ENCODE results near the gene C10orf90.

C10orf90 gene

DNA sequence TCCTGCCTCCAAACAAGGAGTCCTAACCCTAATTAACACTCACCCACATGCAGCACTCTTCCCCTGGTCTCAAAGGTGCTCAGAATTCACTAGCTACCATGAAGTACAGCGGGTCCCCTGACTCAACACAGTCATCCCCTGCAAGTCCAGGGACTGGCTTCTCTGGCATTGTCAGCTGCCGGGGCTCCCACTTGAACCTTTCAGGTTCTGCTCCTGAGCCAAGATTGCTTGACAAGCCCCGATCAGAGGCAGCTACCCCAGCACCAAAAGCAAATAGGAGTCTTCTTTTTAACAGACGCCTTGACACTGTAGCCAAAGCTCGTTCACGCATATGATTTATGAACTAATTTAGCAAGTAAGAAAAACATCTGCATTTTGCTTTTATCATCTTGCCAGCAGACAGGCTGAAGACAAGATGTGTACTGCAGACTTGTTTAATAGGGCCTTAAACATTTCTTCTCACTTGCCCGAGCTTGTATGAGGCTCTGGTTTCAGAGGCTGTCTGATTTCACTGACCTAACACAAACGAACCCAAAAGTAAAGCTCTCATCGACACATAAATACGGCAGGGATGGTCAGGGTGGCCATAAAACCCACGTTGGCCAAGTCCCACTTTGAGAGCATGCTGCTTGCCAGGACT, 214.6 kb downstream of the C10orf90 start:
- no peak for DNase-seq

DNA sequence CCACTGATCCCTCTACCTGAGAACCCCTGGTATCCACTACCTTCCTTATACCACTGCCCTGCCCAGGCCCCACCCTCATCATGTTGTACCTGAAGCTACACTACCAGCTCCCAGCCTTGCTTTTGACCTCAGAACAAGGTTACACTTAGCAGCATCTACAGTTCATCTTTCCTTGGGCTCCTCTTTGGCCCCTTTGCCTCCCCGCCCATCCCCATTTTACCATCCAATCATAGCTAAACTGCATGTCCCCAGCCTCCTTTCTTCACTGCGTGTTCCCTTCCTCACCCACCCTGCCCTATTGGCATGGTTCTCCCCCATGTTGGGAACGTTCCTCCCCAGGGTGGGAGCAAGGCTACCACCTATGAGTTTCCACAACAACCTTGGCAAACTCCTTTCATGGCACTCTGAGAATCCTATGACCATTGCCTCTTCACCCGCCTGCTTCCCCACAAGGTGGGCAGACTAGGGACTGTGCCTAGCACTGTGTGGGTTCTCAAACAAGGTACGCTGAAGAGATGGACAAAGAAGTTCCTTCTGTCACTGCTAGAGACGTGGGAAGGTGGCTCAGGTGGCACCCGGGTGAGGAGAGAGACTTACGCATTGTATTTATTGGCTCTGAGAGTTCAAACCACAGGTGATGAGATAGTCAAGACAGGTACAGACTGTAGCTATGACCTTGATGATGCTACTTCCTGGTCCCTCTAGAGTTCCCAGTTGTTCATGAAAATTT, 215.3 kb downstream of the C10orf90 start:
- no peak for DNase-seq

DNA sequence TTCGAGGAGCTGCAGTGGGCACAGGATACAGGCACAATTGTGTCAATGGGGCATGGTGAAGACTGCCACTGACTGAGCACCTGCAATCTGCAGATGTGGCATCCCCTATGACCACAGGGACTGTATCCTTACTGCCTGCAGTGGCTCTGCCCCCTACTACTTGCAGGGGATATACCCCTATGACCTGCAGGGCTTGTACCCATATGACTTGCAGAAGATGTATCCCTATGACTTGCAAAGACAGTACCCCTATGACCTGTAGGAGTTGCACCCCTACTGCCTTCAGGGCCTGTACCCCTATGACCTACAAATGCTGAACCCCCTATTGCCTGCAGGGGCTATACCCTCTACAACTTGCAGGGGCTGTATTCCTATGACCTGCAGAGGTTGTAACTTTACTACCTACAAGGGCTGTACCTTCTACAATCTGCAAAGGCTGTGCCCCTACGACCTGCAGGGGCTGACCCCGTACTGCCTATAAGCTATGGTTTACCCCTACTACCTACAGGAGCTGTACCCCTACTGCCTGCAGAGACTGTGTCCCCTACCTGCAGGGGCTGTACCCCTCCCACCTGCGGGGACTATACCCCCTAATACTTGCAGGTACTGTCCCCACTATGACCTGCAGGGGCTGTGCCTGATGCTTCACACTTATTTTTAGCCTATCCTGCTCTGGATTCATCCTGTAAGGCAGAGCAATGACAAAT, 216.3 kb downstream of the C10orf90 start:
- DNase-seq, result no peak

GRCh38 chr10:126452245-126452644, 218.2 kb downstream of the C10orf90 start:
- DNase-seq, result no peak

GRCh38 chr10:126448091-126448490, 222.4 kb downstream of the C10orf90 start:
- DNase-seq, result no peak

DNA sequence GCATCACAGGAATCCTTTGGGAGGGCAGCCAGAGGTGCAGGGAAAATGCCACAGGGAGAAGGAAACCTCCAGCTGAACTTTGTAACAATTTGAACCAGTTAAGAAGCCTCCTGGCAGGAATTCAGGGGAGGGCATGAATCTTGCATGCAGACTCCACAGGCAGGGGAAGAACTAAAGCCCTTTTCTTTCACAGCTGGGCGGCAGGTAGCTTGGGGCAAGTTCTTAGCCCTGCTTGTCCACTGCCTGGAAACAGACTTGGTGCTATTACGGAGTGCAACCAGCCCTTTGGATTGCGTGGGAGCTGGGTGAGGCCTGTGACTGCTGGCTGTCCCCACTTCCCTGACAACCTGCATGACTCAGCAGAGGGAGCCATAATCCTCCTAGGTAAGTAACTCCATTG, 230.6 kb downstream of the C10orf90 start:
- no peak for DNase-seq

DNA sequence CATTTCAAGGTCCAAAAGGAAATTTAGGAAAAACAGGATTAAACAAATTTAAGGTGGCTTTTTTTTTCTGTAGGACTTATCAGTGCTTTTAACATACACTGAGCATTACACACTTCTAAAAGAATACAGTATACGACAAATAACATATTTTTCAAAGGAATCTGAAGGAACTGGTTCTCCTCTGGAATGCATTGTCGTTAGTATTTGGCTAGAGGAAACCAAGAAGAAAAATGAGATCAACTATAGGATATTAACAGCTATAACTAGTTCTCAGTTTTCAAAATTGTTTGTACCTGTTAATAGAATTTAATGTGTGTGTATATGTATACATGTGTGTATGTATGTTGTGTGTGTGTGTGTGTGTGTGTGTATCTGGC, 232.1 kb downstream of the C10orf90 start:
- DNase-seq, result no peak

GRCh38 chr10:126437635-126438406, 232.7 kb downstream of the C10orf90 start:
- DNase-seq, result no peak

DNA sequence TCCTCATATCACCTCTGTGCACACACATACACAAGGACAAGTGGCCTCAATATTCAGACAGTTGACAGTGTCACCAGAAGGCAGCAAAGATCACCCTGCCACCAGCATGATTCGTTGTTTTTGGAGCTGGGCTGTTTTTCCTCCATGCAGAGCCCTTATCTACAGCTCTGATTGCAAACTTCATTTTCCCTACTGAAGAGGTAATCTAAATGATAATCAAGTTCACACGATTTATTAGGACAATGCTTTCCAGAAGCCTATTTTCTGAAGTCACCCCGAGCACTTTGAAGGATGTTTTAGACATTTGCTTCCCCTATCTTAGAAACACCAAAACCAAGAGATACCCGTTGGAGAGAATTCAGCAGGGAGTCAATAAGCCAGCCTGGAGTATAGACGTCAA, 236.3 kb downstream of the C10orf90 start:
- DNase-seq, result no peak

GRCh38 chr10:126433351-126433750, 237.1 kb downstream of the C10orf90 start:
- DNase-seq, result no peak

GRCh38 chr10:126432507-126432906, 238.0 kb downstream of the C10orf90 start:
- DNase-seq, result no peak

- DNase-seq, result no peak
These were observed 238.7 kb downstream of the C10orf90 start for GRCh38 chr10:126431816-126432215.

GRCh38 chr10:126430512-126430911, 240.0 kb downstream of the C10orf90 start:
- peak; percentile 38 for DNase-seq

GRCh38 chr10:126429275-126429674, 241.2 kb downstream of the C10orf90 start:
- no peak for DNase-seq

- DNase-seq, result no peak
These were observed 244.9 kb downstream of the C10orf90 start for GRCh38 chr10:126425489-126426065.

GRCh38 chr10:126425032-126425431, 245.5 kb downstream of the C10orf90 start:
- DNase-seq, result no peak

- no peak for DNase-seq
These were observed 246.6 kb downstream of the C10orf90 start for GRCh38 chr10:126423732-126424491.

- no peak for DNase-seq
These were observed 247.9 kb downstream of the C10orf90 start for GRCh38 chr10:126422567-126422966.

DNA sequence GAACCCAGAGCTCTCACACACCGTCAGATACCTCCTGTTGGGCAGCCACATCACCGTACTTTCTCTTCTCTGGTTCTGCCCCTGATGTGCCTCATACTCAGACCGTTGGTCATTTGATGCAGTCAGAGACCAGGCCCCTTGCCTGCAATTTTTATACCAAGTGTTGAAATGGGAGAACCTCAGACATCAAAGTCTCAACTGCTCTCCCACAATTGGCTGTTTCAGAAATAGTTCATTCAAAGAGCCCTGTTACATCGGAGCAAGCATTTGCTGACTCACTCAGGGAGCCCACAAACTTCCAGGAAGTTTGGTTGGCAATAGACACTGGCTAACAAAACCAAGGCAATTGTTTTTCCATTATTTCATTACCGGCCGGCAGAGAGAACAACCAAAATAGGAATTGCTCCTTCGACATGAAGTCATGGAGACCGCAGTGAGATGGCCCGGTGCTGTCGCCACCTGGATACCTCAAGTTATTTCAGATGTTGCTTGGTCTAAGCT, 248.7 kb downstream of the C10orf90 start:
- no peak for DNase-seq

DNA sequence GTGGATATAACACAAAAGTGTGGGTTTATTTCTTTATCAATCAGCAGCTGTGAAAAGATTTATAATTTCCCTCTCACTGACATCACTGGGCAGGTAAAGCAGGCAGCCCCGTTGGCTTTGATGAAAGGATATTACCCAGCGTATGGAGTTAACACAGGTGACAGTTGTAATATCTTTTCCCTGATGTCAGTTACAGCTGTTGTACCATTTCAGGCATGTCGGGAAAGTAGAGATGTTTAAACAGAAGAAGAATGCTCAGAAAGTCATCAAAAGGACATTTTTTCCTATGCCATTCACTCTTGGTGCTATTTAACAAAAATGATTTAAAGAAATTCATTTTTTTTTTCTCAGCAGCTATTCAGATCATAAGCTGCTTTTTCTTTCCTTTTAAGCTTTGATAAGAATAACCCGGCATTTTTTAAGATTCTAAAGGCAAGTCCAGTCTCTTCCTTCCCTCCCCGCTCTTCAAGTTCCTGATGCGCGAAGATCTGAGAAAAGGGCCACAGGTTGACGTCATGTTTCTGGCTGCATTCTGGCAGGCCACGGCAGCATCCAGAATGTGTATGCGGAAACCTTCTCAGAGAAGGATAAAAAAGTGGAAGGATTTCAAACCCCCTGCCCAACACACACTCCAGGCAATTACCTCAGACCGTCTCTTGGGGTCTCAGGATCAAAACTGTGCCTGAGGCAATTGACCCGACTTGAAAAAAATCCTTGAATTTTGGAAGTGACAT, 249.8 kb downstream of the C10orf90 start:
- DNase-seq, result no peak

DNA sequence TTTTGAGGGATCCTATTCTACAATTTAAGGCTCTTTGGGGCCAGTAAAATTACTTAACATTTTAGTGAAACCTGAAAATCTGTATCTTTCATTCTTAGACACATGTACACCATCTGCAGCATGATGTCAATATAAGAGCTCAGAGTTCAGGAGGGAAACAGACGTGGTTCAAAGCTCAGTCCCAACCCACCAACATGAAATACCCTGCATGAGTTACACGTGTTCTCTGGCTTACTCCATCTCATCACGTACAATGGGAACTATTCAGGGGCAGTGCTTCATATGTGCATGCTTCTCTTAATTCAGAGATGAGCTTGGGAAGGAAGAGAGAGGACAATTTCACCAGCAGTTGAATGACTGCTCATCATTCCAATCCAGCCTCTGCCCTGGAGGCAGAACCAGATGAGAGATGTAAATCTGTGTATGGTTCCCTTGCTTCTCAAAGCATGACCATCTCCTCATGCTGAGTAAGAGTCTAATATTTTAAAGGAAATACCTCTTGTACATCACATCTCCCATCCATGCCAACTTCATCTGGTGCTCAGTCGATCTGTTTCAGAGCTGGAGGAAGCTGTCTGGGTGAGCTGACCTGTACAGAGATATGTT, 253.2 kb downstream of the C10orf90 start:
- no peak for DNase-seq

Measured in NCI-H510A treated with DMSO at 0.1 percent for 48 hours (cell line).